GM12891 (cell line): ENCODE results near the gene GRK6.

Experiments
- POLR2A ChIP-seq: IDR thresholded peaks from 2 replicates; pipeline ENCODE4 v1.6.1; 2011; ENCODE audit warnings: low read depth, low read length, control low read depth
- POLR2AphosphoS5 ChIP-seq: IDR thresholded peaks from 2 replicates; pipeline ENCODE4 v1.6.1; 2011; ENCODE audit warnings: low read depth, low read length, control low read depth
- POU2F2 ChIP-seq: IDR thresholded peaks from 2 replicates; pipeline ENCODE4 v1.6.1; 2011; ENCODE audit warnings: low read depth, mild to moderate bottlenecking, control low read depth, low read length, moderate library complexity
- SPI1 ChIP-seq: IDR thresholded peaks from 2 replicates; pipeline ENCODE4 v1.6.1; 2011; ENCODE audit warnings: low read depth, low read length, control low read depth
- TAF1 ChIP-seq: IDR thresholded peaks from 2 replicates; pipeline ENCODE4 v1.6.1; 2011; ENCODE audit warnings: low read depth, low read length, control low read depth

DNA sequence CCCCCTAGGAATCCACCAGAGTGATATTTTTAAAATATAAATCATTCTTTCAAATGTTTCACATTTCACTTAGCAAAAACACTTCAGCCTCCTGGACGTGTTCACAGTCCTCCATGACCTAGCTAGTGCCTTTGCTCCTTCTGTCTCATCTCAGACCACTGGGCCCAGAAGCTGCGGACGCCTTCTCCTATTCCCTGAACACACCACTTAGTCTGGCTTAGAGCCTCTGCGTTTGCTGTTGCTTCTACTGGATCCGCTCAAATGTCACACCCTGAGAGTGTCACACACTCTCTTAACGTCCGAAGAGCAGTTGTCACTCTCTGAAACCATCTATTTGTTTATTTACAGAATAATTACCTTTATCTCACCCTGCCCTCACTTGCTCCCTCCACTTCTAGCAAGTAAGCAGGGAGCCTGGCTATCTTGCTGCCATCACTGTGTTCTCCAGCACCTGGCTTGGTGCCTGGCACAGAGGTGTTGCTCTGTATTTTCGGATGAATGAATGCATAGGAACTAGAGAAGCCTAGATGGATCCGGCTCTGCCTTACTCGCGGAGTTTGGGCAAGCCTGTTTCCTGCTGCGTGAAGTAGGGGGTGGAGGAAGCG is 1.2 kb upstream of the GRK6 start:
- no peak for TF ChIP-seq POLR2AphosphoS5
- no peak for TF ChIP-seq TAF1
- no peak for TF ChIP-seq POLR2A
- no peak for TF ChIP-seq POU2F2
- no peak for TF ChIP-seq SPI1
